ENCODE data around the gene RBP3.

The RBP3 gene

GRCh38 chr10:47389619-47390018 lies 41.5 kb downstream of the RBP3 start:
- in situ Hi-C loops (cut with HindIII; ENCODE audit: low pct_unique_long_range_greater_than_20kb, low sequenced_read_pairs) = no loop called here
- TF ChIP-seq JUND (IDR thresholded peaks at IDR 0.05; ENCODE audit: low read depth) = no peak
- no peak for DNase-seq (ENCODE audit: low read depth in 1 of 2, low spot score in 1 of 2)

DNA sequence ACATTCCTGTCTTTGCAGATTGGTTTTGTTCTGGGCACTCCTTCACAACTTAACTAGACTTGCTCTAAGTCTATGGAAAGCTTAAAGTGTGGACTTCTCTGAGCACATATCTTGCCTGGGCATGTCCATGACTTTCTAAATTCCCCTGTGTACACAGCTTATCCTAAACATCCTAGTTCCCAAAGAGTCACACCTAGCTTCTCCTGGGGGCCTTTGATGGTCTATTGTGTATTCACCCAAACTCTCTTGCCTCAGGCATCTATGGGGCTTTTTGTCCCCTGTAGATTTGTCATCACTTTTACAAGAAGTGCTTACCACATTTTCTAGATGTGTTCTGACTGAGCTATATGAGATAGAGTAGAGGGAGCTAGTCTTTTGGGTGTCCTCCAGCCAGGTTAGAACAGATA lies 48.2 kb downstream of the RBP3 start:
- peak in 1 of 2 experiments; percentile 72 for DNase-seq (ENCODE audit: low read depth in 1 of 2, low spot score in 1 of 2)
- in situ Hi-C loops (cut with HindIII; ENCODE audit: low pct_unique_long_range_greater_than_20kb, low sequenced_read_pairs) = no loop called here
- TF ChIP-seq JUND (IDR thresholded peaks at IDR 0.05; ENCODE audit: low read depth) = no peak

DNA sequence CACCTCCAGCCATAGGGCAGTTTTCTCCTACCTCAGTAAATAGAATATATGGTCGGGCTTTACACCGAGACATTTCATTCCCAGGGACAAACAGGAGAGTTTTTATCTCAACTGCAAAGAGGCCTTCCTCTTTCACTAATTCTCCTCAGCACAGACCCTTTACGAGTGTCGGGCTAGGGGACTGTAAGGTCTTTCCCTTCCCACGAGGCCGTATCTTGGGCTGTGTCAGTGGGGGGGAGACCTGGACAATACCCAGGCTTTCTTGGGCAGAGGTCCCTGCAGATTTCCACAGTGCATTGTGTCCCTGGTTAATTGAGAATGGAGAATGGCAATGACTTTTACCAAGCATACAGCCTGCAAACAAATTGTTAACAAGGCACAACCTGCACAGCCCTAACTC lies 49.1 kb downstream of the RBP3 start:
- in situ Hi-C loops (cut with HindIII; ENCODE audit: low pct_unique_long_range_greater_than_20kb, low sequenced_read_pairs) = no loop called here
- DNase-seq (ENCODE audit: low read depth in 1 of 2, low spot score in 1 of 2) = no peak
- TF ChIP-seq JUND (IDR thresholded peaks at IDR 0.05; ENCODE audit: low read depth) = no peak

- in situ Hi-C loops (cut with HindIII; ENCODE audit: low pct_unique_long_range_greater_than_20kb, low sequenced_read_pairs) = no loop called here
- DNase-seq (ENCODE audit: low read depth in 1 of 2, low spot score in 1 of 2) = no peak
- no peak for TF ChIP-seq JUND (IDR thresholded peaks at IDR 0.05; ENCODE audit: low read depth)
Measured at GRCh38 chr10:47400251-47400650, 52.1 kb downstream of the RBP3 start.

DNA sequence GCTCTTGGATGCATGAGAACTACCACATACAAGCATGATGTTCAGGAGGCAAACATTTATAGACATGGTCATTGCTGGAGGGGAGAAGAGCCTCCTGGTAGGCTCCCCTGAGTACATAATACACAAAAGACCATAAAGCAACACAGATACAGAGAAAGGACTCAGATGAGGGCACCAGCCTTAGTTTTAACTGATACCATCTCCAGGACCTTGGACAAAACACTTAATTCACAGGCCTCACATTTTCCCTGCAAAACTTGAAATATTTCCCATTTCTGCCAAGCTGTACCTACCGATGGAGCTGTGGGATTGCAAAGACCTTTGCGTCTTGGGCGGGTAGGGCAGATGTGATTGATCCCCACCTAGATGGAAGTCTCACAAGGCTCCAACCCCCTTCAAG lies 52.6 kb downstream of the RBP3 start:
- DNase-seq (ENCODE audit: low read depth in 1 of 2, low spot score in 1 of 2) = no peak
- no peak for TF ChIP-seq JUND (IDR thresholded peaks at IDR 0.05; ENCODE audit: low read depth)
- in situ Hi-C loops (cut with HindIII; ENCODE audit: low pct_unique_long_range_greater_than_20kb, low sequenced_read_pairs) = no loop called here

DNA sequence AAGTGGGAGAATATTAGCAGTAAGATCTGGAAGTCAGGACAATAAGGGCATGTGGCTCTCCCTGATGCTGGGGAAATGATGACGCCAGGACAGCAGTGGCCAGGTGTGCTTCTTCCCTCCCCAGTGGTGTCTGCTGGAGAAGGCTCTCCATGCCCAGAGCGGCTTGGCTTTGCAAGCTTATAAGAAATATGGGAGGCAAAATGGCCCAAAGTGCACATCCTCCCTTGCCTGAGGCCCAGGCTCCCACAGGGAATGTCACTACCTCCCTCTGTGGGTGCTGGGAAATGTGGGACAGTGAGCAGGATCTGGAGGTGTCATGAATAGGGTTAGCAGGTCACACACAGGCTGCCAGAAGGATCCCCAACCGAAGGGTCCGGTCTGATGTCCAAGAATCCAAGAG lies 53.0 kb downstream of the RBP3 start:
- in situ Hi-C loops (cut with HindIII; ENCODE audit: low pct_unique_long_range_greater_than_20kb, low sequenced_read_pairs) = no loop called here
- DNase-seq (ENCODE audit: low read depth in 1 of 2, low spot score in 1 of 2) = no peak
- no peak for TF ChIP-seq JUND (IDR thresholded peaks at IDR 0.05; ENCODE audit: low read depth)

GRCh38 chr10:47401874-47402640 lies 53.9 kb downstream of the RBP3 start:
- in situ Hi-C loops (cut with HindIII; ENCODE audit: low pct_unique_long_range_greater_than_20kb, low sequenced_read_pairs) = no loop called here
- no peak for DNase-seq (ENCODE audit: low read depth in 1 of 2, low spot score in 1 of 2)
- TF ChIP-seq JUND (IDR thresholded peaks at IDR 0.05; ENCODE audit: low read depth) = no peak

DNA sequence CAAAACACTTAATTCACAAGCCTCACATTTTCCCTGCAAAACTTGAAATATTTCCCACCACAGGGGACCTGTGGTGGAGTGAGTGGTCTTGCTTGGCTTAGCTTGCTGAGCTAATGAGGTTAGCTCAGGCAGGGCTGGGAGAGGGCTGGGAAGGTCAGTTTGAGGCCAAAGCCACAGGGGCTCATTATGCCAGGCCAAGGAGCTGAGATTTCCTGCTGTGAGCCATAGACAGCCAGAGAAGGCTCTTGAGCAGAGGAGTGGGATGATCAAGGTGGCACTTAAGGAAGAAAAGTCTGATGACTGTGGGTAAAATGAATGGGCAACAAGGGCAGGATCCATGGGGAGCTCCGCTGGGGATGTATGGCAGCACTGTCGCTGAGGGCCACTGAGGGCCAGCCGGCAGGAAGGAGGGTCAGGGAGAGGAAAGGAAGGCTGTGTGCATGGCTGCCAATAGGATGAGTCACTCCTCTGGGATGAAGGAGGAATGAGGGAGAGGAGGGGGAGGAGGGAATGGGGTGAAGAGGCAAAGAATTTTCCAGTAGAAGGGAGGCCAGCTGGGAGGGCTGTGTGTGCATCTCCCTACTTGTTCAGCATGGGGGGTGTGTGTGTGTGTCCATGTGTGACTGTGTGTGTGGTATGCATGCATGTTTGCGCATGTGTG lies 54.6 kb downstream of the RBP3 start:
- peak in 1 of 2 experiments; percentile 79 for DNase-seq (ENCODE audit: low read depth in 1 of 2, low spot score in 1 of 2)
- TF ChIP-seq JUND (IDR thresholded peaks at IDR 0.05; ENCODE audit: low read depth) = no peak
- in situ Hi-C loops (cut with HindIII; ENCODE audit: low pct_unique_long_range_greater_than_20kb, low sequenced_read_pairs) = no loop called here

- in situ Hi-C loops (cut with HindIII; ENCODE audit: low pct_unique_long_range_greater_than_20kb, low sequenced_read_pairs) = no loop called here
- TF ChIP-seq JUND (IDR thresholded peaks at IDR 0.05; ENCODE audit: low read depth) = no peak
- DNase-seq (ENCODE audit: low read depth in 1 of 2, low spot score in 1 of 2) = no peak
Measured at GRCh38 chr10:47403446-47404318, 55.5 kb downstream of the RBP3 start.

- TF ChIP-seq JUND (IDR thresholded peaks at IDR 0.05; ENCODE audit: low read depth) = no peak
- in situ Hi-C loops (cut with HindIII; ENCODE audit: low pct_unique_long_range_greater_than_20kb, low sequenced_read_pairs) = no loop called here
- DNase-seq (ENCODE audit: low read depth in 1 of 2, low spot score in 1 of 2) = peak in 1 of 2 experiments; percentile 67
Measured at GRCh38 chr10:47404446-47404845, 56.3 kb downstream of the RBP3 start.

GRCh38 chr10:47404937-47405336 lies 56.8 kb downstream of the RBP3 start:
- DNase-seq (ENCODE audit: low read depth in 1 of 2, low spot score in 1 of 2) = no peak
- TF ChIP-seq JUND (IDR thresholded peaks at IDR 0.05; ENCODE audit: low read depth) = no peak
- in situ Hi-C loops (cut with HindIII; ENCODE audit: low pct_unique_long_range_greater_than_20kb, low sequenced_read_pairs) = no loop called here

- DNase-seq (ENCODE audit: low read depth in 1 of 2, low spot score in 1 of 2) = peak in 1 of 2 experiments; percentile 54
- TF ChIP-seq JUND (IDR thresholded peaks at IDR 0.05; ENCODE audit: low read depth) = no peak
- in situ Hi-C loops (cut with HindIII; ENCODE audit: low pct_unique_long_range_greater_than_20kb, low sequenced_read_pairs) = no loop called here
Measured at GRCh38 chr10:47405857-47406547, 57.8 kb downstream of the RBP3 start.

Data from T47D (cell line).